PC-9 (cell line): ENCODE results near the gene ZNF738. TPM values are rescaled to one million over a fixed set of nuclear protein-coding genes. Genes with fewer than 3 reads are reported as not detected.

Experiments
- BruUV-seq: library from RNA; stranded (reverse); fragments of 400-500 nt; replicated peaks from 2 replicates; lab custom pipeline; 2021; lab: Mats Ljungman, UMichigan
- CTCF ChIA-PET: fragments of 300-600 bp; sonication (Branson Sonifier 250); formaldehyde crosslinking; loops from one replicate; lab custom pipeline; 2022; ENCODE audit warnings: antibody characterized with exemption; lab: Charles Lee
- POLR2A ChIA-PET: fragments of 300-600 bp; sonication (Branson Sonifier 250); formaldehyde crosslinking; loops from one replicate; lab custom pipeline; 2022; ENCODE audit warnings: antibody characterized with exemption; ENCODE audit not compliant: unreplicated experiment; lab: Charles Lee
- DNase-seq, 2 experiments: peaks; one replicate each; pipeline versions ENCODE4 v3.0.0 to v3.0.0-alpha.2; 2015 to 2022; ENCODE audit warnings: mixed read lengths in 1 of 2
- H2AFZ ChIP-seq: fragments of 200-600 bp; sonication (generic); 2 replicates; pipeline ENCODE4 v1.8.1; 2017; ENCODE audit warnings: antibody characterized with exemption
- H3F3A ChIP-seq: fragments of 200-600 bp; sonication (generic); 2 replicates; pipeline ENCODE4 v1.8.1; 2017; ENCODE audit warnings: antibody characterized with exemption, mild to moderate bottlenecking, low read depth; ENCODE audit not compliant: insufficient read depth
- H3K27ac ChIP-seq: fragments of 200-600 bp; sonication (generic); 2 replicates; pipeline ENCODE4 v1.6.1; 2016; ENCODE audit warnings: mixed run types
- H3K27me3 ChIP-seq: fragments of 200-600 bp; sonication (generic); 2 replicates; pipeline ENCODE4 v1.6.1; 2016; ENCODE audit warnings: low read depth, mixed run types; ENCODE audit not compliant: insufficient read depth
- H3K36me3 ChIP-seq: fragments of 200-600 bp; sonication (generic); 2 replicates; pipeline ENCODE4 v1.6.1; 2016; ENCODE audit warnings: low read depth, mixed run types
- H3K4me1 ChIP-seq: fragments of 200-600 bp; sonication (generic); replicated peaks from 2 replicates; pipeline ENCODE4 v1.6.1; 2016; ENCODE audit warnings: mixed run types; ENCODE audit not compliant: insufficient read depth
- H3K4me2 ChIP-seq: fragments of 200-600 bp; sonication (generic); 2 replicates; pipeline ENCODE4 v1.6.1; 2017; ENCODE audit warnings: mixed run types
- H3K4me3 ChIP-seq: fragments of 200-600 bp; sonication (generic); 2 replicates; pipeline ENCODE4 v1.6.1; 2016; ENCODE audit warnings: mixed run types
- H3K79me2 ChIP-seq: fragments of 200-600 bp; sonication (generic); 2 replicates; pipeline ENCODE4 v1.6.1; 2017; ENCODE audit warnings: low read depth, mixed run types
- H3K9me2 ChIP-seq: fragments of 200-600 bp; sonication (generic); 2 replicates; pipeline ENCODE4 v1.8.1; 2017; ENCODE audit warnings: mild to moderate bottlenecking; ENCODE audit not compliant: insufficient read depth
- H3K9me3 ChIP-seq: fragments of 200-600 bp; sonication (generic); 2 replicates; pipeline ENCODE4 v1.8.1; 2016; ENCODE audit warnings: low read depth; ENCODE audit not compliant: insufficient read depth
- H4K20me1 ChIP-seq: fragments of 200-600 bp; sonication (generic); 2 replicates; pipeline ENCODE4 v1.8.1; 2017; ENCODE audit not compliant: insufficient read depth
- CTCF ChIP-seq: fragments of 200-600 bp; sonication (generic); conservative IDR thresholded peaks from 2 replicates; pipeline ENCODE4 v1.6.1; 2017; ENCODE audit warnings: mixed run types, antibody characterized with exemption, mild to moderate bottlenecking, moderate library complexity
- EZH2 ChIP-seq: fragments of 200-600 bp; sonication (generic); IDR thresholded peaks from 2 replicates; pipeline ENCODE4 v1.8.0; 2017; ENCODE audit warnings: antibody characterized with exemption, low read depth
- intact Hi-C: fragments of 100-400 bp; cut with micrococcal nuclease; formaldehyde crosslinking; loops from one replicate; pipeline ENCODE4 v1.10.0; 2022; ENCODE audit not compliant: unreplicated experiment
- total RNA-seq: library from RNA; stranded (reverse); gene quantifications from 2 replicates; pipeline ENCODE4 v1.2.3, GENCODE V29; 2021

ZNF738 gene
- total RNA-seq, 1 experiment from 2014 or later: 11.9 TPM

- no peak for DNase-seq
- Histone ChIP-seq H3K4me3 (no peak overlapping the region), H3K9me2 (no peaks in the 10 kb centered on the region), H3K36me3 (no peaks in the 10 kb centered on the region), H4K20me1 (no peaks in the 10 kb centered on the region), H3K27me3 (no peaks in the 10 kb centered on the region), H3K4me2 (no peak overlapping the region), H3K27ac (no peak overlapping the region), H3K79me2 (no peaks in the 10 kb centered on the region), H3K4me1 (no peaks in the 10 kb centered on the region), H3F3A (no peaks in the 10 kb centered on the region), H3K9me3 (peaks cover 27% of the 10 kb centered on the region), H2AFZ (no peak overlapping the region)
- TF ChIP-seq CTCF (no peak), EZH2 (no peak)
- BruUV-seq: no TSS peak
- ChIA-PET CTCF (no interaction called here), POLR2A (no interaction called here)
- intact Hi-C loops: no loop called here
Measured at GRCh38 chr19:21352830-21353229, 6.0 kb upstream of the ZNF738 start.

DNA sequence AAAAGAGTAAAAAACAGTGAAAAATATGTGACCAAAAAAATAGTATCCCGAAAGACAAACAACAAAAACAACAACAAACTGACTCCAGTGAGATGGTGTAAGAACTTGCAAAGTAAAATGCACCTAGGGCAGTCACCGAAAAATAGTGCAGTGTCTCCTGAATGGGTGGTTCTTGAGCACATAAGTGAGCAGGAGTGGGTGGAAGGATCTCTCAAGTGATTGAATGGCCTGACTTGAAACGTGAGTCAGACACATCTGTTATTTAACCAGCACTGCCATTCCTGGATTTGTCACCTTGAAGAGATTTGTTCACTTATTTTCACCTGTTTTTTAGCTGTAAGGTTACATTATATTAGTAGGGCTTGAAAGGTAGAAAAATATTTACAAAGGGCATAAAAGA lies 3.5 kb downstream of the ZNF738 start:
- Histone ChIP-seq H3K27me3 (no peaks in the 10 kb centered on the region), H2AFZ (no peak overlapping the region), H3F3A (peaks cover 10% of the 10 kb centered on the region), H3K79me2 (peaks cover 18% of the 10 kb centered on the region), H3K4me3 (no peak overlapping the region), H3K9me3 (peaks cover 21% of the 10 kb centered on the region), H3K9me2 (no peaks in the 10 kb centered on the region), H3K4me1 (peaks cover 9% of the 10 kb centered on the region; the same call in 1 of the 2 replicates), H3K36me3 (peaks cover 31% of the 10 kb centered on the region), H3K27ac (no peak overlapping the region), H3K4me2 (no peak overlapping the region), H4K20me1 (no peaks in the 10 kb centered on the region)
- ChIA-PET CTCF (no interaction called here), POLR2A (no interaction called here)
- TF ChIP-seq CTCF: no peak
- TF ChIP-seq EZH2: no peak
- no TSS peak for BruUV-seq
- intact Hi-C loops: no loop called here
- DNase-seq: no peak

GRCh38 chr19:21383980-21384582 lies 25.3 kb downstream of the ZNF738 start:
- no peaks in the 10 kb centered on the region for H3K4me1 ChIP-seq
- intact Hi-C loops: no loop called here
- POLR2A ChIA-PET: no interaction called here
- H3K27me3 ChIP-seq: no peaks in the 10 kb centered on the region
- H3K9me3 ChIP-seq: peaks cover 74% of the 10 kb centered on the region
- H2AFZ ChIP-seq: no peak overlapping the region
- CTCF ChIA-PET: no interaction called here
- H3K36me3 ChIP-seq: peaks cover 8% of the 10 kb centered on the region; the same call in 1 of the 2 replicates
- no peaks in the 10 kb centered on the region for H3K9me2 ChIP-seq
- no peak for DNase-seq
- no peak overlapping the region for H3K4me3 ChIP-seq
- H3K79me2 ChIP-seq: no peaks in the 10 kb centered on the region
- H4K20me1 ChIP-seq: no peaks in the 10 kb centered on the region
- H3F3A ChIP-seq: no peaks in the 10 kb centered on the region
- no peak for TF ChIP-seq EZH2
- TF ChIP-seq CTCF: no peak
- BruUV-seq: no TSS peak
- no peak overlapping the region for H3K27ac ChIP-seq
- H3K4me2 ChIP-seq: no peak overlapping the region
